Measurements from ENCODE around the gene GTF2B.
"Not testable (repeated sequence)": the region's sequence is repeated elsewhere in the genome, so short reads cannot be mapped to it uniquely, and the experiment has no call there.

Gene GTF2B

DNA sequence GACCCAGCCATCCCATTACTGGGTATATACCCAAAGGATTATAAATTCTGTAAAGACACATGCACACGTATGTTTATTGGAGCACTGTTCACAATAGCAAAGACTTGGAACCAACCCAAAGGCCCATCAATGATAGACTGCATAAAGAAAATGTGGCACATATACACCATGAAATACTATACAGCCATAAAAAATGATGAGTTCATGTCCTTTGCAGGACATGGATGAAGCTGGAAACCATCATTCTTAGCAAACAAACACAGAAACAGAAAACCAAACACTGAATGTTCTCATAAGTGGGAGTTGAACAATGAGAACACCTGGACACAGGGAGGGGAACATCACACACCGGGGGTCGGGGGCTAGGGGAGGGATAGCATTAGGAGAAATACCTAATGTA, 71.7 kb downstream of the GTF2B start:
- not testable (repeated sequence) for H3K36me3 ChIP-seq (ENCODE audit: control insufficient read depth, insufficient read depth, low read length); H3K27me3 ChIP-seq (ENCODE audit: control insufficient read depth, insufficient read depth, low read length); H3K9ac ChIP-seq (ENCODE audit: low read length); H3K9me3 ChIP-seq (ENCODE audit: control insufficient read depth, low read length); H3K4me1 ChIP-seq (ENCODE audit: control insufficient read depth, insufficient read depth, low read length); H3K4me3 ChIP-seq (ENCODE audit: low read length)

DNA sequence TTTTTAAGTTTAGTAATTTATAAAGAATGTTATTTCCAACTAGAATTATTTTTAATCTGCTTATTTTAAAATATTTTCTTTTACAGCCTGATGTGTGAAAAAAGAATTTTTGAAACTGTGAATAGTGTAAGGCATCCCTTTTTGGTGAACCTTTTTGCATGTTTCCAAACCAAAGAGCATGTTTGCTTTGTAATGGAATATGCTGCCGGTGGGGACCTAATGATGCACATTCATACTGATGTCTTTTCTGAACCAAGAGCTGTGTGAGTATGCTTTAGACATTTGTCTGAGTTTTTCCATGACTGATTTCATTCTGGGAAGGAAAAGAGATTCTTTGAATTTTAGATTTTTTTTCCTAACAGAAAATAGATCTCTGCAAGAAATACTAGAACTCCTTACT, 77.9 kb downstream of the GTF2B start:
- Histone ChIP-seq H3K27me3 (ENCODE audit: control insufficient read depth, insufficient read depth, low read length) (no peaks in the 10 kb centered on the region), H3K9ac (ENCODE audit: low read length) (no peak overlapping the region), H3K36me3 (ENCODE audit: control insufficient read depth, insufficient read depth, low read length) (no peaks in the 10 kb centered on the region), H3K4me1 (ENCODE audit: control insufficient read depth, insufficient read depth, low read length) (no peaks in the 10 kb centered on the region), H3K4me3 (ENCODE audit: low read length) (no peak overlapping the region), H3K9me3 (ENCODE audit: control insufficient read depth, low read length) (no peaks in the 10 kb centered on the region)

DNA sequence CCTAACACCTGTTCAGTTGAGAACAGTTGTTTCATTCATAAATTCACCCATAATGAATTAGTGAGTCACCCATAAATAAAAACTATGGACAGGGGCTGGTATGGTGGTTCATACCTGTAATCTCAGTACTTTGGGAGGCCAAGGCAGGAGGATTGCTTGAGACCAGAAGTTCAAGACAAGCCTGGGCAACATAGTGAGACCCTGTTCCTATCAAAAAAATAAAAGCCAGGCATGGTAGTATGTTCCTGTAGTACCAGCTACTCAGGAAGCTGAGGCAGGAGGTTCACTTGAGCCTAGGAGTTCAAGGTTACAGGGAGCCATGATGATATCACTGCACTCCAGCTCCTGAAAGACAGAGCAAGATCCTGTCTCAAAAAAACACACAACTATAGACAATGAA, 79.0 kb downstream of the GTF2B start:
- Histone ChIP-seq H3K9me3 (ENCODE audit: control insufficient read depth, low read length) (no peaks in the 10 kb centered on the region), H3K4me3 (ENCODE audit: low read length) (no peak overlapping the region), H3K9ac (ENCODE audit: low read length) (no peak overlapping the region), H3K27me3 (ENCODE audit: control insufficient read depth, insufficient read depth, low read length) (no peaks in the 10 kb centered on the region), H3K36me3 (ENCODE audit: control insufficient read depth, insufficient read depth, low read length) (no peaks in the 10 kb centered on the region), H3K4me1 (ENCODE audit: control insufficient read depth, insufficient read depth, low read length) (no peaks in the 10 kb centered on the region)

DNA sequence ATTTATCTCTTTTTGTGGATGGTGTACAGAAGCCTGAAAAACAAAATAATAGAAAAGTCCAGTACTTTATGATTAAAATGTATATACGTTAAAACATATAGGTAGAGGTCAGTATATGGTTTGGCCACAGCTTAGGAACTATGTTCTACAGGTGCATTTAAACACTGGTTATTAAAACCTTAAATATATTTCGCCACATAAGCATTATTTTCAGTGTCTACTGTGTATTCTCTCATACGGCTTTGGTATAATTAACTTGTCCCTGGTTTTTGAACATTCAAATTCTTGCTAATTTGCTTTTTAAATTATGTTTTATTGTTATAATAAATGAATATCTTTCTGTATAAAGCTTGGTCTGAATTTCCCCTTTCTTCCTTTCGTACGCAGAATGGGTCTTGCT, 87.9 kb downstream of the GTF2B start:
- H3K36me3 ChIP-seq (ENCODE audit: control insufficient read depth, insufficient read depth, low read length) = no peaks in the 10 kb centered on the region
- H3K27me3 ChIP-seq (ENCODE audit: control insufficient read depth, insufficient read depth, low read length) = no peaks in the 10 kb centered on the region
- no peak overlapping the region for H3K9ac ChIP-seq (ENCODE audit: low read length)
- no peak overlapping the region for H3K4me3 ChIP-seq (ENCODE audit: low read length)
- no peaks in the 10 kb centered on the region for H3K4me1 ChIP-seq (ENCODE audit: control insufficient read depth, insufficient read depth, low read length)
- H3K9me3 ChIP-seq (ENCODE audit: control insufficient read depth, low read length) = no peaks in the 10 kb centered on the region

DNA sequence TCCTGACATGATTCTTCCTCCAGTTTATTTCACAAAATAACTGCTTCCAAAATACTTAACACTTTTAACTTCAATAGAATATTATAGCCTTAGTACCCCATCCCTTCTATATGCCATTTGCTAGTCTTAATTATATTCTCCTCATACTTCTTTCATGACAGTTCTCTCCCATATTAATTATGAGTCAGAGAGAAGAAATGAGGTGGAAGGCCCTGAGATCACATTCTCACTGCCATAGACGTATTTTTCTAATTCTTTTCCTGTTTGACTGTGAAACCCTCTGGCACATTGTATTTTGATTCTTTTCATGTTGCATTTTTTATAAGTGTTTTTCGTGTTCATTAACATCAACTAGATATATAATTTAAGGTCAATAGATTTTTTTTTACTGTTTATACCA, 88.4 kb downstream of the GTF2B start:
- H3K36me3 ChIP-seq (ENCODE audit: control insufficient read depth, insufficient read depth, low read length) = no peaks in the 10 kb centered on the region
- no peaks in the 10 kb centered on the region for H3K27me3 ChIP-seq (ENCODE audit: control insufficient read depth, insufficient read depth, low read length)
- no peaks in the 10 kb centered on the region for H3K9me3 ChIP-seq (ENCODE audit: control insufficient read depth, low read length)
- H3K4me3 ChIP-seq (ENCODE audit: low read length) = no peak overlapping the region
- no peak overlapping the region for H3K9ac ChIP-seq (ENCODE audit: low read length)
- H3K4me1 ChIP-seq (ENCODE audit: control insufficient read depth, insufficient read depth, low read length) = no peaks in the 10 kb centered on the region

All from mucosa of stomach (tissue), 1 donor.